CD1c-positive myeloid dendritic cell (primary cell): Measurements from ENCODE around the gene ATP10B.

Experiments
- DNase-seq: peaks from one replicate; pipeline ENCODE4 v3.0.0-alpha.2; 2016; ENCODE audit errors: extremely low spot score

ATP10B gene

DNA sequence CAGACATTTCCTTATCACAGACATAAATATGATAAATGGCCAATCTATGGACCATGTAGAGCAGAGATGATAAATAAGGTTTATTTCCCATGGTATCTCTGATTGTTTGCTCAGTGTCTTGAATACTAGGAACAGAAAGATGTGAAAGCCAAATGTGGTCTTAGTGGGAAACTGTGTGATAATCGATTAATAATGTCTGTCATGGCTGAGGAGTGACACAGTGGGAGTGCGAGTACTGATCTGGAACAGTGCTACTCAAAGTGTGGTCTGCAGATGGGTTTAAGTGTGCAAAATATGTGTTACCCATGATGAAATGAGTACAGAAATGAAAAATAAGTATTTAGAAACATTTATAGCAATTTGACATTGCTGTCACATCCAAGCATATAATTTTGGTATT is 337.8 kb downstream of the ATP10B start:
- DNase-seq, result no peak

DNA sequence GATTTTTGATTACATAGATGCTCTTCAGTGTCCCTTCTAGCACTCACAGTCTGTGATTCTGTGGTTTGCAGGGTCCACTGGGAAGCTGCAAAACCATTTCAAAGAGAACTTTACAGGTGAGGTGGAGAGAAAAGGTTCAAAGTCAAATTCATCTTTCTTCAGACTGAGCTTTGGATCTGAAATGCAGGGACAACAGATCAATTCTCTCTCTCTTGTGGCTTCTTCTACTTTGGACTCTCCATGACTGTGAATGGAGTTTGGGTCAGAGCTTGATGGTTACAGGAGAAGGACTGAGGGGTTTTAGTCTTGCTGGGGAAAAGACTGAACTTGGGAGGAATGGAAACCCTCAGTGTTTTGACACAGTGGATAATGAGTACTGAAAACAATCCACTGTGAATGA is 338.5 kb downstream of the ATP10B start:
- no peak for DNase-seq
